ENCODE results near the gene CYB5A.

DNA sequence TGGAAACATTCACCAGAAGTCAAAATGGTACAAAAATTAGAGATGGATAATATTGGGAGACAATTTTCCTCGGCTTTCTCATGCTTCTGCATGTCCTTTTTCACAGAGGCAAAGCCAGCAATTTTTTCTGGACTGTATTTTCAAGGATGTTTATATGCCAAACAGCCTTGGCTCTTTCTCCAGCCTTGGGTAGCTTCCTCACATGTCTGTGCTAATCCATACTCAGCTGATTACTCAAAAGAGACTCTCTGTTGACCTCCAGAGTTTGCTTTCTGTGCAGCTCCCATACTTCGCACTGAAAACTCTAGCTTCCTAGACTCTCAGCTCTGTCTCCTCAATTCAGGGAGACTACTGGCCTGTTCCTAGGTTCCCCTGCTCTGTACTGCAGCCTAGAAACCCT, 34.5 kb upstream of the CYB5A start:
- TF ChIP-seq, protein P1, sequence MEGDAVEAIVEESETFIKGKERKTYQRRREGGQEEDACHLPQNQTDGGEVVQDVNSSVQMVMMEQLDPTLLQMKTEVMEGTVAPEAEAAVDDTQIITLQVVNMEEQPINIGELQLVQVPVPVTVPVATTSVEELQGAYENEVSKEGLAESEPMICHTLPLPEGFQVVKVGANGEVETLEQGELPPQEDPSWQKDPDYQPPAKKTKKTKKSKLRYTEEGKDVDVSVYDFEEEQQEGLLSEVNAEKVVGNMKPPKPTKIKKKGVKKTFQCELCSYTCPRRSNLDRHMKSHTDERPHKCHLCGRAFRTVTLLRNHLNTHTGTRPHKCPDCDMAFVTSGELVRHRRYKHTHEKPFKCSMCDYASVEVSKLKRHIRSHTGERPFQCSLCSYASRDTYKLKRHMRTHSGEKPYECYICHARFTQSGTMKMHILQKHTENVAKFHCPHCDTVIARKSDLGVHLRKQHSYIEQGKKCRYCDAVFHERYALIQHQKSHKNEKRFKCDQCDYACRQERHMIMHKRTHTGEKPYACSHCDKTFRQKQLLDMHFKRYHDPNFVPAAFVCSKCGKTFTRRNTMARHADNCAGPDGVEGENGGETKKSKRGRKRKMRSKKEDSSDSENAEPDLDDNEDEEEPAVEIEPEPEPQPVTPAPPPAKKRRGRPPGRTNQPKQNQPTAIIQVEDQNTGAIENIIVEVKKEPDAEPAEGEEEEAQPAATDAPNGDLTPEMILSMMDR (IDR thresholded peaks at IDR 0.05): no peak
- TF ChIP-seq POLR2A (IDR thresholded peaks at IDR 0.05): no peak

All from thyroid gland (tissue), 4 donors.